ENCODE results near the gene SLC35D2.
"Not testable (repeated sequence)": the region's sequence is repeated elsewhere in the genome, so short reads cannot be mapped to it uniquely, and the experiment has no call there.

SLC35D2 gene

DNA sequence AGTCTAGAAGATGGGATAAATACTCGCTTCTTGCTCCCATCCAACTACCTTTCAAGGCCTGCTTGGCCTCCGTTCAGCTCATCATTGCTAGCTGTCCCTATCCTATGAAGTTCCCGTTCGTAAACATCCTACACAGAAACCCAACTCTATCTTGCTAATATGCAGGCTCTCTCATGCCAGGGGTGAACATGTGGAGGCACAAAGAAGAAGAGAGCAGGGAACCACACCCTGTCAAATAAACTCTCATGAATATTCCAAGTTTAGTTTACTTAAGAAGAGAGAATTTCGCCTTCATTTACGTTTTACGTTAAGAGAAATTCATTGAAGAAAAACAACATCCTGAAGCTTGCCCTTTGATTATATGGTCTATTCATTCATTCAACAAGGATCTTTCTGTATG, 73.7 kb downstream of the SLC35D2 start:
- DNase-seq (ENCODE audit: low read depth) = no peak

DNA sequence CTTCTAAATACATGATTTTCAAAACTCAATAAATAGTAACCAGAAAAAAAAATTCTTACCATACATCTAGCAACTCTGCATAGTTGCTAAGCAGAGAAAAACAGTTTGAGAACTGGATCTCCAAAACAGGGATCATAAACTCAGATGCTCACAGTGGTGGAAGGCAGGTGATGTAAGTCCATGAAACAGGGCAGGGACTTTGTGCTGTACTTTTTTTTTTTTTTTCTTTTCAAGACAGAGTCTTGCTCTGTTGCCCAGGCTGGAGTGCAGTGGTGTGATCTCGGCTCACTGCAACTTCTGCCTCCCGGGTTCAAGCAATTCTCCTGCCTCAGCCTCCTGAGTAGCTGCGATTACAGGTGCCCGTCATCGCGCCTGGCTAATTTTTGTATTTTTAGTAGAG, 76.6 kb downstream of the SLC35D2 start:
- DNase-seq (ENCODE audit: low read depth) = not testable (repeated sequence)

GRCh38 chr9:96305171-96305570, 78.3 kb downstream of the SLC35D2 start:
- DNase-seq (ENCODE audit: low read depth) = no peak

- DNase-seq (ENCODE audit: low read depth) = no peak
These were observed 79.3 kb downstream of the SLC35D2 start for GRCh38 chr9:96304230-96304629.

DNA sequence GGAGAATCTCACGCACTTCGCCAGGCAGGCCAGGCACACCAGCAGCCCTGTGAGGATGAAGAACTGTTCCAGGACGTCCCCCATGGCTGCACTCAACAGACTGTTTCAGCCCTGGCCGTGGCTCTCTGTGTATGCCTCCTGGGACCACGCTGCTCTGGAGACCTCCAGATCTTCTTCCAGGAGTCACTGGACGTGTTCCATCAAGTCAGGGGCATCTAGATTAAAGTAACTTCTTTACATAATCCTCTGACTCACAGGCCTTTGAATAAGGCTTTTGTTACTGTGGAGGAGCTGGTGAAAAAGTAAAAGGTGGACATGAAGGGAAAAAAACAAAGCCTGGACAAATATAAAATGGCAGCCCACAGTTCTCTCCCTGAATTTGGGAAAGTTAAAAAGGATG, 81.5 kb downstream of the SLC35D2 start, which contains the start of gene HSD17B3:
TSS of gene HSD17B3 (minus strand) at position 156 of the 400 bp plus-strand sequence. CDS start at position 84, 72 bp downstream.
- DNase-seq (ENCODE audit: low read depth) = no peak

GRCh38 chr9:96299823-96300222, 83.7 kb downstream of the SLC35D2 start:
- DNase-seq (ENCODE audit: low read depth) = peak; percentile 5

- DNase-seq (ENCODE audit: low read depth) = no peak
These were observed 89.4 kb downstream of the SLC35D2 start for GRCh38 chr9:96294159-96294545.

- peak; percentile 14 for DNase-seq (ENCODE audit: low read depth)
These were observed 89.9 kb downstream of the SLC35D2 start for GRCh38 chr9:96293498-96294158.

DNA sequence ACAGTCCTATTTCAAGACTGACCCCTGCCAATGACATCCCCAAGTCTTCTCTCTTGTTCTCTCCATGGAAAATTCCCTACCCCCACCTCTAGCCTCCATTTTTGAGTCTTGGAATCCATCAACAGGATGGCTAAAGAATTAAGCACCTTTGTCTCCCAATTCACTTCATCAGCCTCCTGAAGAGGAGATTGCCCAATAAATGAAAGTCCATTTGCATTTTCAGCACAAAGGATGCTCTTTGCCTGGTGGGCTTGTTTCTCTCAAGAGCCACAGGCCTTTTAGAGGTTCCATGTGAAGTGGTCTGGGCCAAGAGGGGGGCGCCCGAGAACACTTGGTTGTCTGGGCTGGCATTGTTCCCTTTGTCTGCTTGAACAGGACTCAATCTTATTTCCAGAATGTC, 94.1 kb downstream of the SLC35D2 start:
- DNase-seq (ENCODE audit: low read depth) = no peak

GRCh38 chr9:96281641-96282040, 101.9 kb downstream of the SLC35D2 start:
- no peak for DNase-seq (ENCODE audit: low read depth)

DNA sequence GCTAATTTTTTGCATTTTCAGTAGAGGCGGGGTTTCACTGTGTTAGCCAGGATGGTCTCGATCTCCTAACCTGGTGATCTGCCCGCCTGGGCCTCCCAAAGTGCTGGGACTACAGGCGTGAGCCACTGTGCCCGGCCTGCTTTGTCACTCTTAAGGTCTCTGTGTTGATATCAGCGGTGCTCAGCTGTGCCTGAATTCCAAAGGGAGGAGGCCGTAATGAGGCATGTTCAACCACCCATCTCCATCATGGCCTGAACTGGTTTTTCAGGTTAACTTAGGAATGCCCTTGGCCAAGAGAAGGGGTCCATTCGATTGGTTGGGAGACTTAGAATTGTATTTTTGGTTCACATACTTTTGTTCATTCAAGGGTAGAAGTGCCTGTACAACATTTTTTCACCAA, 103.6 kb downstream of the SLC35D2 start:
- no peak for DNase-seq (ENCODE audit: low read depth)

DNA sequence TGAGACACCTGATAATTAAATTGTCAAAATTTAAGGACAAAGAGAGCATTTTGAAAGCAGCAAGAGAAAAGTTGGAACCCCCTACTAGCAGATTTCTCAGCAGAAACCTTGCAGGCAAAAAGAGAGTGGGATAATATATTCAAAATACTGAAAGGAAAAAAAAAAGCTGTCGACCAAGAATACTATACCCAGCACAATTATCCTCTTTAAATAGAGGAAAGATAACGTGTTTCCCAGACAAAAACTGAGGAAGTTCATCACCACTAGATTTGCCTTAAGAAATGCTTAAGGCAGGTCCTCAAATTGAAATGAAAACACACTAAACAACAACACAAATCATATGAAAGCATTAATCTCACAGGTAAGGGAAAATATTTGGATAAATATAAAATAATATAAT, 108.6 kb downstream of the SLC35D2 start:
- no peak for DNase-seq (ENCODE audit: low read depth)

All from EH (cell line).